GM21619 (cell line): ENCODE measurements around the gene ZSCAN21.
"Not testable (repeated sequence)": the region's sequence is repeated elsewhere in the genome, so short reads cannot be mapped to it uniquely, and the experiment has no call there.

Experiments
- ATAC-seq: cut with Tn5 transposase; IDR thresholded peaks from one replicate; pipeline ENCODE4 v1.9.1; 2021; ENCODE audit not compliant: unreplicated experiment

Gene ZSCAN21

GRCh38 chr7:100049441-100050291 is at the start of gene ZSCAN21:
Gene ZSCAN21, plus strand, starts transcription at chr7:100049774. Its CDS starts 7,233 bp downstream, at chr7:100057007.
- ATAC-seq, result peak; percentile 90

DNA sequence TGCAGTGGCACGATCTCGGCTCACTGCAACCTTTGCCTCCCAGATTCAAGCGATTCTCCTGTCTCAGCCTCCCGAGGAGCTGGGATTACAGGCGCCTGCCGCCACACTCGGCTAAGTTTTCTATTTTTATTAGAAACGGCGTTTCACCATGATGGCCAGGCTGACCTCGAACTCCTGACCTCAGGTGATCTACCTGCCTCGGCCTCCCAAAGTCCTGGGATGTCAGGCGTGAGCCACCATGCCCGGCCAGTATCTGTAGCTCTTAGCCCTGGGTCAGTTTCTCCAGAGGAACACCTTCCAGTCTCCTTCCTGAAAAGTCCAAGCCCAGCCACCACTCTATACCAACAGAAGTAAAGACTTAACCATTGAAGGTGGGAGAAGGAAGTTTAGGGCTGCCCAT is 49.3 kb upstream of the ZSCAN21 start:
- ATAC-seq, result no peak

- no peak for ATAC-seq
These were observed 45.6 kb upstream of the ZSCAN21 start for GRCh38 chr7:100003711-100004661.

- no peak for ATAC-seq
These were observed 41.7 kb upstream of the ZSCAN21 start for GRCh38 chr7:100007887-100008286.

DNA sequence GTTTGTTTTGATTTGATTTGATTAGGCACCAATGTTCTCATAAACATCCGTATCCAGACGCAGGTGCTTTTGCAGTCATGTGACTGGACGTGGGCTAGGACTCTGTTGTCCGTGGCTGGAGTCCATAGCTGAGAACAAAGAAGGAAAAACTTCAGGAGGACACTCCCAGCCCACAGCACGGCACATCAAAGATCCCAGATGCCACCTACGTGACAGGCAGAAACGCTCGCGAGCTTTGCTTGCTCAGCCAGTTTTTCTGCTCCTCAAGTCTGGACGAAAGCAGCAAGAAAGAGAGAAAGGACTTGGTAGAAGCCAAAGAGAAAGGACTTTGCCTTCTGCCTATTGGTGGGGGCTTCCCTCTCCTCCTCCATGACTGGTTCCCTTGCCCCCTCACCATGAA is 41.0 kb upstream of the ZSCAN21 start:
- ATAC-seq, result no peak

DNA sequence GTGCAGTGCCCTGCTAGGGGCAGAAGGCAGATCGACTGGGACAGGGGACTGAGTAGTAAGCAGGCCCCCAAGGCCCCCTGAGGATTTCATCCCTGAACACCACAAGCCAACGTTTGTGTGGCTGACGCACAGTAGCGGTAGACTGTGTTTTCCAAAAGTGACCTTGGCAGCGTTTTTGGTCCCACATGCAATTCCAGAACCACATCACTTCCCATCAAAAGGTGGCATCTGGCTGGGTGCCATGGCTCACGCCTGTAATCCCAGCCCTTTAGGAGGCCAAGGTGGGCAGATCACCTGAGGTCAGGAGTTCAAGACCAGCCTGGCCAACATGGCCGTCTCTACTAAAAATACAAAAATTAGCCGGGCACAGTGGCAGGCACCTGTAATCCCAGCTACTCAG is 39.6 kb upstream of the ZSCAN21 start:
- ATAC-seq, result not testable (repeated sequence)

- ATAC-seq, result no peak
These were observed 38.7 kb upstream of the ZSCAN21 start for GRCh38 chr7:100010901-100011300.

- ATAC-seq, result no peak
These were observed 38.1 kb upstream of the ZSCAN21 start for GRCh38 chr7:100011516-100011915.

GRCh38 chr7:100012385-100013327 is 36.9 kb upstream of the ZSCAN21 start:
- ATAC-seq, result not testable (repeated sequence)

DNA sequence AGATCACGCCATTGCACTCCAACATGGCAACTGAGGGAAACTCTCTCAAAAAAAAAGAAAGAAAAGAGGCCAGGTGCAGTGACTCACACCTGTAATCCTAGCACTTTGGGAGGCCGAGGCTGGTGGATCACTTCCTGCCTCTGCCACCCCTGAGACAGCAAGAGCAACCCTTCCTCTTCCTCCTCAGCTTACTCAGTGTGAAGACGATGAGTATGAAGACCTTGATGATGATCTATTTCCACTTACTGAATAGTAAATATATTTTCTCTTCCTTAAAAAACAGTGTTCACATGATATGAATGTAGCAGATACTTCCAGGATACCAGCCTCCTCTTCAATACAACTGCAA is 36.3 kb upstream of the ZSCAN21 start:
- no peak for ATAC-seq

DNA sequence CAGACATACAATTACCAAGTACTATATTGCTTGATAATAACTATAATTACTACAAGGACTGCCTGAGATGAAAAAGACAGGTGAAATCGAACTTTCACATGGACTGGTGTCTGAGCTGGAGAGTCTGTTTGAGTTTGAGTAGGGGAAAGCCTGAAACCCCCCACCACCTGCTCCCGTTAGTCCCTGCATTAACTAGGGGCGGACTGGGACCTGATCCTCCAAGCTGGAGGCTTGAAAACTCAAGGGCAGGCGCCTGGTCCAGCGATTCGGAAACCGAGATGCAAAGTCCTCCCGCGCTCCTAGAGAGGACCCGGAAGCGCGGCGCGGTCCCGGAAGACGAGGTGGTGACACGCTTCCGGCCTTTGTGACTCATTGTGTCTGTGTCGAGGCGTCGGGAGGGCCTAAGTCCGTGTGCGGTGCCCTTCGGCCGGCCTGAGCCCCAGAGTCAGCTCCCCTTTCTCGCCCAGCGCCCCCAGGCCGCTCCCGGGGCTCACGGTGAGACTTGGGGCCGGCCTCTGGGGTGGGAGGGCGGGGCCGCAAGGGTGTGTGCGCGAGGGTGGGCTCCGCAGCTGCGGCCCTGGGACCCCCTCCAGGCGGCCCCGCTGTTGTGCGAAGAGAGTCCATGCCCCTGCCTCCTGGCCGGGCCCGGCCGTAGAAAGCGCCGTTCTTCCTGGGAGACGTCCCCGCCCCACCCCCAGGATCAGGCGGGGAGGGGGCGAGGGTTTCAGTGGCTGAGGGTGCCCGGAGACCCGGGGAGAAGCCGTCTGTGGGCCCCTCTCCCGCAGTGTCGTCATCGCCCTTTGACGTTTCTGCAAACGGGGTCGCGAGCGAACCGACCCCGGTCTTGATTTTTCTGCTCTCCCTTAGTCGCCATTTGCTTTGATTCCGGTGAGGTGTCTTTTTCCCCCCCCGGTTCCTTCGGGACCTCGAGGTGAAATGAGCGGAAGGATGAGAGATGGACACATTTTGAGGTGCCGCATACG is 34.1 kb upstream of the ZSCAN21 start, which contains the start of gene ZKSCAN1:
TSS of gene ZKSCAN1 (plus strand) at position 365 of the 983 bp plus-strand sequence. CDS start 7,911 bp downstream, outside the sequence.
- peak; percentile 98 for ATAC-seq

GRCh38 chr7:100016215-100016901 is 33.2 kb upstream of the ZSCAN21 start:
- ATAC-seq, result no peak

DNA sequence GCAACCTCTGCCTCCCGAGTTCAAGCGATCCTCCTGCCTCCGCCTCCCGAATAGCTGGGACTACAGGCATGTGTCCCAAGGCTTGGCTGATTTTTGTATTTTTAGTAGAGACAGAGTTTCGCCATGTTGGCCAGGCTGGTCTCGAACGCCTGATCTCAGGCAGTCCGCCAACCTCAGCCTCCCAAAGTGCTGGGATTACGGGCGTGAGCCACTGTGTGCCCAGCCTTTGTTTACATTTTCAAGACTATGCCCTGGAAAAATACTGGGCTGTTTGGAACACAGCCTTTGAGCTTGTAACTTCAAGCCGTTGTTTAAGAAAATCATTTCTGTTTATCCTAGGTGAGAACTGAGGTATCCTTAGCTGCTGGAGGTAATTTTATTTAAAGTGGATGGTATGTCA is 32.3 kb upstream of the ZSCAN21 start:
- no peak for ATAC-seq

DNA sequence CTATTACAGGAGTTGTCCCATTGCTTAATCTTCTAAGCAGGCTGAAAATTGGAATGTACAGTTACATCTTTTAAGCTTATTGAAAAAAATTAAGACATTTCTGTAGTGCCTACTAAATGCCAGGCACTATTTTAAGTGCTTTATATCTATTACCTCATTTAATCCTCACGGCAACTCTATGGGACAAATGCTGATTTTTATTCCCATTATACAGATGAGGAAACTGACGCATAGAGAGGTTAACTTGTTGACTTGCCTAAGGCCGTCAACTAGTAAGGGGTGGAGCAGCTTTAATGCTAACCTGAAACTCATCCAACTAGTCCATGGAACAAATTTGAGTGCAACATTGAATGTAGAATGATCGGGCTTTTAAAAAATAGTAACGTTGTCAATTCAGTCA is 31.7 kb upstream of the ZSCAN21 start:
- ATAC-seq, result no peak

GRCh38 chr7:100019908-100020307 is 29.7 kb upstream of the ZSCAN21 start:
- no peak for ATAC-seq

- no peak for ATAC-seq
These were observed 28.3 kb upstream of the ZSCAN21 start for GRCh38 chr7:100021297-100021696.

GRCh38 chr7:100022621-100023020 is 27.0 kb upstream of the ZSCAN21 start:
- ATAC-seq, result no peak

- ATAC-seq, result no peak
These were observed 26.0 kb upstream of the ZSCAN21 start for GRCh38 chr7:100023526-100023925.
